Suprapubic skin (tissue), 4 donors: ENCODE data around the gene DRC1. TPM values are rescaled to one million over a fixed set of nuclear protein-coding genes. Genes with fewer than 3 reads are reported as not detected.

Experiments
- DNase-seq, 2 donors: peaks; one replicate each; pipeline ENCODE4 v3.0.0-alpha.2; 2019; ENCODE audit warnings: low spot score in 2 of 2
- H3K27ac ChIP-seq: fragments of 200-600 bp; sonication (generic); one replicate; pipeline ENCODE4 v1.5.1; 2019
- H3K27me3 ChIP-seq: fragments of 200-600 bp; sonication (generic); one replicate; pipeline ENCODE4 v1.5.1; 2019
- H3K36me3 ChIP-seq: fragments of 200-600 bp; sonication (generic); one replicate; pipeline ENCODE4 v1.5.1; 2019
- H3K4me1 ChIP-seq: fragments of 200-600 bp; sonication (generic); one replicate; pipeline ENCODE4 v1.5.1; 2019
- H3K4me3 ChIP-seq: fragments of 200-600 bp; sonication (generic); one replicate; pipeline ENCODE4 v1.5.1; 2019; ENCODE audit warnings: mild to moderate bottlenecking
- H3K9me3 ChIP-seq: fragments of 200-600 bp; sonication (generic); one replicate; pipeline ENCODE4 v1.5.1; 2019
- CTCF ChIP-seq, 2 donors: fragments of 200-600 bp in 1 of 2; fragments of 450-650 bp in 1 of 2; sonication (generic) in 1 of 2; IDR thresholded peaks; one replicate each; pipeline ENCODE4 v1.5.1; 2016 to 2019; ENCODE audit warnings: antibody characterized with exemption in 2 of 2, mild to moderate bottlenecking in 1 of 2, moderate library complexity in 1 of 2
- EP300 ChIP-seq: sonication (generic); formaldehyde crosslinking; IDR thresholded peaks from one replicate; pipeline ENCODE4 v1.6.1; 2017; ENCODE audit warnings: antibody characterized with exemption
- POLR2A ChIP-seq, 2 donors: fragments of 450-650 bp; IDR thresholded peaks; one replicate each; pipeline ENCODE4 v1.6.1; 2017; ENCODE audit warnings: antibody characterized with exemption in 2 of 2, mild to moderate bottlenecking in 2 of 2, moderate library complexity in 2 of 2
- POLR2AphosphoS5 ChIP-seq, 3 donors: sonication (generic); formaldehyde crosslinking; IDR thresholded peaks; one replicate each; pipeline ENCODE4 v1.6.1; 2017; ENCODE audit warnings: antibody characterized with exemption in 3 of 3
- WGBS: methylation state at CpG from one replicate; pipeline ENCODE4 v1.1.5; 2018; 5-methylcytosine and 5-hydroxymethylcytosine counted together
- total RNA-seq, 4 donors: library from RNA; depleted of rRNA; stranded (reverse); fragments of >200 nt; gene quantifications; one replicate each; pipeline ENCODE4 v1.1.0, GENCODE V29; 2016

DRC1 gene
- total RNA-seq, 4 donors from 2014 or later = 0.26 TPM; not detected in 3

GRCh38 chr2:26455670-26456439 lies 54.1 kb downstream of the DRC1 start:
- TF ChIP-seq EP300 = no peak
- TF ChIP-seq CTCF (IDR thresholded peaks at IDR 0.05) = no peak
- TF ChIP-seq POLR2A (IDR thresholded peaks at IDR 0.05) = no peak
- TF ChIP-seq POLR2AphosphoS5 (IDR thresholded peaks at IDR 0.05) = no peak
- H3K4me1 ChIP-seq = peaks cover 13% of the 10 kb centered on the region
- no peaks in the 10 kb centered on the region for H3K27me3 ChIP-seq
- no peak overlapping the region for H3K27ac ChIP-seq
- H3K9me3 ChIP-seq = no peaks in the 10 kb centered on the region
- no peaks in the 10 kb centered on the region for H3K36me3 ChIP-seq
- WGBS = 79% methylated on average over 15 of the region's 18 CpGs
- no peak overlapping the region for H3K4me3 ChIP-seq
- DNase-seq = no peak

- 97% methylated on average over 10 of the region's 10 CpGs for WGBS
- Histone ChIP-seq H3K27me3 (no peaks in the 10 kb centered on the region), H3K9me3 (no peaks in the 10 kb centered on the region), H3K27ac (no peak overlapping the region), H3K4me1 (peaks cover 13% of the 10 kb centered on the region), H3K4me3 (no peak overlapping the region), H3K36me3 (no peaks in the 10 kb centered on the region)
- no peak for TF ChIP-seq CTCF (IDR thresholded peaks at IDR 0.05)
- no peak for DNase-seq
Measured at GRCh38 chr2:26456440-26457250, 54.9 kb downstream of the DRC1 start.

GRCh38 chr2:26457251-26457666 lies 55.5 kb downstream of the DRC1 start:
- TF ChIP-seq EP300 (no peak), POLR2A (IDR thresholded peaks at IDR 0.05) (no peak), POLR2AphosphoS5 (IDR thresholded peaks at IDR 0.05) (no peak), CTCF (IDR thresholded peaks at IDR 0.05) (no peak)
- Histone ChIP-seq H3K4me3 (no peak overlapping the region), H3K27me3 (no peaks in the 10 kb centered on the region), H3K9me3 (no peaks in the 10 kb centered on the region), H3K36me3 (no peaks in the 10 kb centered on the region), H3K27ac (no peak overlapping the region), H3K4me1 (peaks cover 13% of the 10 kb centered on the region)
- DNase-seq = no peak
- WGBS = 79% methylated on average over 10 of the region's 11 CpGs

GRCh38 chr2:26457695-26458364 lies 56.1 kb downstream of the DRC1 start:
- H3K4me3 ChIP-seq = no peak overlapping the region
- no peaks in the 10 kb centered on the region for H3K36me3 ChIP-seq
- no peak for TF ChIP-seq CTCF (IDR thresholded peaks at IDR 0.05)
- no peak for TF ChIP-seq POLR2A (IDR thresholded peaks at IDR 0.05)
- TF ChIP-seq EP300 = no peak
- WGBS = 89% methylated on average over 18 of the region's 19 CpGs
- H3K4me1 ChIP-seq = peaks cover 16% of the 10 kb centered on the region
- no peaks in the 10 kb centered on the region for H3K27me3 ChIP-seq
- no peak overlapping the region for H3K27ac ChIP-seq
- no peaks in the 10 kb centered on the region for H3K9me3 ChIP-seq
- no peak for DNase-seq
